ENCODE data around the gene CCDC28B. TPM values are rescaled to one million over a fixed set of nuclear protein-coding genes. Genes with fewer than 3 reads are reported as not detected.

Gene CCDC28B
- total RNA-seq, 2 experiments from 2014 or later = 48.6 to 55.6 TPM

GRCh38 chr1:32197074-32197473 is 3.3 kb upstream of the CCDC28B start:
- Mint-ChIP-seq H3K4me1 (peaks cover 67% of the 10 kb centered on the region), H3K4me3 (no peak overlapping the region), H3K9me3 (no peaks in the 10 kb centered on the region), H3K27me3 (peaks cover 2% of the 10 kb centered on the region), H3K27ac (no peak overlapping the region), H3K36me3 (peaks cover 45% of the 10 kb centered on the region)
- ATAC-seq (ENCODE audit: low read depth) (no peak), DNase-seq (no peak)
- POLR2A ChIA-PET = interaction anchor here (0.8 to 2.2 kb wide), 6 partner anchors 9 to 125 kb away, joined by 3 to 11 read pairs (median 4); partner anchors contain the start of genes HDAC1, IQCC and TXLNA

GRCh38 chr1:32197837-32198236 is 2.6 kb upstream of the CCDC28B start:
- no peak overlapping the region for H3K4me3 Mint-ChIP-seq
- H3K27me3 Mint-ChIP-seq = peaks cover 2% of the 10 kb centered on the region
- H3K36me3 Mint-ChIP-seq = peaks cover 45% of the 10 kb centered on the region
- no peaks in the 10 kb centered on the region for H3K9me3 Mint-ChIP-seq
- H3K27ac Mint-ChIP-seq = no peak overlapping the region
- peaks cover 69% of the 10 kb centered on the region for H3K4me1 Mint-ChIP-seq
- ATAC-seq (ENCODE audit: low read depth) (no peak), DNase-seq (no peak)
- POLR2A ChIA-PET = interaction anchor here (0.8 to 2.2 kb wide), 4 partner anchors 8 to 197 kb away, joined by 3 to 11 read pairs (median 4); partner anchors contain the start of genes BSDC1, HDAC1, IQCC and TXLNA

GRCh38 chr1:32198237-32199042 is 2.0 kb upstream of the CCDC28B start:
- Mint-ChIP-seq H3K36me3 (peaks cover 43% of the 10 kb centered on the region), H3K4me1 (peaks cover 67% of the 10 kb centered on the region), H3K4me3 (no peak overlapping the region), H3K9me3 (no peaks in the 10 kb centered on the region), H3K27me3 (peaks cover 2% of the 10 kb centered on the region), H3K27ac (no peak overlapping the region)
- no peak for DNase-seq
- POLR2A ChIA-PET = interaction anchor here (0.8 kb wide), 2 partner anchors 10 to 196 kb away, joined by 3 read pairs; partner anchors contain the start of genes BSDC1 and DCDC2B
- ATAC-seq (ENCODE audit: low read depth) = no peak

GRCh38 chr1:32199043-32199716 is 1.2 kb upstream of the CCDC28B start:
- no peak for DNase-seq
- no peaks in the 10 kb centered on the region for H3K9me3 Mint-ChIP-seq
- peaks cover 63% of the 10 kb centered on the region for H3K4me1 Mint-ChIP-seq
- H3K4me3 Mint-ChIP-seq = peak overlapping the region; percentile 10
- POLR2A ChIA-PET = interaction anchor here (0.8 to 1.6 kb wide), 2 partner anchors 9 to 17 kb away, joined by 3 to 6 read pairs; partner anchors contain the start of gene DCDC2B
- H3K36me3 Mint-ChIP-seq = peaks cover 43% of the 10 kb centered on the region
- ATAC-seq (ENCODE audit: low read depth) = no peak
- peak overlapping the region; percentile 16 for H3K27ac Mint-ChIP-seq
- H3K27me3 Mint-ChIP-seq = peaks cover 2% of the 10 kb centered on the region

GRCh38 chr1:32199717-32200072 is 700 bp upstream of the CCDC28B start:
- DNase-seq = no peak
- Mint-ChIP-seq H3K36me3 (peaks cover 40% of the 10 kb centered on the region), H3K27ac (peak overlapping the region; percentile 91), H3K9me3 (no peaks in the 10 kb centered on the region), H3K4me1 (peaks cover 62% of the 10 kb centered on the region), H3K27me3 (peaks cover 2% of the 10 kb centered on the region), H3K4me3 (peak overlapping the region; percentile 84)
- ATAC-seq (ENCODE audit: low read depth) = no peak
- POLR2A ChIA-PET = interaction anchor here (0.9 to 3.1 kb wide), 8 partner anchors 10 to 127 kb away, joined by 3 to 37 read pairs (median 7); partner anchors contain the start of genes KPNA6, TMEM39B and TXLNA

GRCh38 chr1:32201011-32201855 is 838 bp downstream of the CCDC28B start:
- POLR2A ChIA-PET = interaction anchor here (0.6 to 3.1 kb wide), 20 partner anchors 9 to 557 kb away, joined by 3 to 37 read pairs (median 5); partner anchors contain the start of genes BSDC1, KPNA6, LCK and MARCKSL1
- H3K4me1 Mint-ChIP-seq = peaks cover 54% of the 10 kb centered on the region
- H3K4me3 Mint-ChIP-seq = peak overlapping the region; percentile 84

GRCh38 chr1:32204943-32205361 is 4.6 kb downstream of the CCDC28B start:
- peaks cover 35% of the 10 kb centered on the region for H3K4me1 Mint-ChIP-seq

More at GRCh38 chr1:32201011-32201855, 838 bp downstream of the CCDC28B start:
- ATAC-seq (ENCODE audit: low read depth) (peak; percentile 61), DNase-seq (peak; percentile 88)
- Mint-ChIP-seq H3K36me3 (peaks cover 36% of the 10 kb centered on the region), H3K27me3 (peaks cover 2% of the 10 kb centered on the region), H3K9me3 (no peaks in the 10 kb centered on the region), H3K27ac (peak overlapping the region; percentile 91)

GRCh38 chr1:32205401-32206370 is 5.3 kb downstream of the CCDC28B start, which contains the start of gene IQCC:
IQCC (plus strand) TSS chr1:32205671; CDS start chr1:32205682, 11 bp downstream.
- ATAC-seq (ENCODE audit: low read depth) (peak; percentile 74), DNase-seq (peak; percentile 87)
- H3K36me3 Mint-ChIP-seq = peaks cover 25% of the 10 kb centered on the region
- peak within 1 kb of the TSS; percentile 85 for H3K27ac Mint-ChIP-seq
- peaks cover 29% of the 10 kb centered on the region for H3K4me1 Mint-ChIP-seq
- no peaks in the 10 kb centered on the region for H3K9me3 Mint-ChIP-seq
- H3K27me3 Mint-ChIP-seq = no peaks in the 10 kb centered on the region
- POLR2A ChIA-PET = interaction anchor here (0.9 to 2.6 kb wide), 13 partner anchors 8 to 133 kb away, joined by 3 to 15 read pairs (median 5); partner anchors contain the start of genes EIF3I, FAM167B, KPNA6 and MARCKSL1
- H3K4me3 Mint-ChIP-seq = peak within 1 kb of the TSS; percentile 90

More at GRCh38 chr1:32204943-32205361, 4.6 kb downstream of the CCDC28B start:
- POLR2A ChIA-PET = interaction anchor here (0.6 to 2.6 kb wide), 10 partner anchors 10 to 132 kb away, joined by 3 to 15 read pairs (median 6); partner anchors contain the start of genes EIF3I, FAM167B, MARCKSL1 and TMEM234
- Mint-ChIP-seq H3K36me3 (peaks cover 25% of the 10 kb centered on the region), H3K27ac (no peak overlapping the region), H3K27me3 (no peaks in the 10 kb centered on the region), H3K9me3 (no peaks in the 10 kb centered on the region), H3K4me3 (peak overlapping the region; percentile 90)
- ATAC-seq (ENCODE audit: low read depth) (no peak), DNase-seq (no peak)

- no peaks in the 10 kb centered on the region for H3K27me3 Mint-ChIP-seq
- no peak for DNase-seq
- H3K9me3 Mint-ChIP-seq = no peaks in the 10 kb centered on the region
- H3K4me3 Mint-ChIP-seq = no peak overlapping the region
- no peak overlapping the region for H3K27ac Mint-ChIP-seq
- peaks cover 16% of the 10 kb centered on the region for H3K36me3 Mint-ChIP-seq
- POLR2A ChIA-PET = interaction anchor here (1.6 kb wide), 1 partner anchor 9 kb away, joined by 3 read pairs; no protein-coding TSS in a partner anchor
- peaks cover 16% of the 10 kb centered on the region for H3K4me1 Mint-ChIP-seq
- no peak for ATAC-seq (ENCODE audit: low read depth)
These were observed 8.1 kb downstream of the CCDC28B start for GRCh38 chr1:32208469-32208868.

GRCh38 chr1:32208891-32209328 is 8.5 kb downstream of the CCDC28B start, which contains the start of gene DCDC2B:
DCDC2B (plus strand) TSS chr1:32209089; CDS start chr1:32209094, 5 bp downstream.
- Mint-ChIP-seq H3K27me3 (no peaks in the 10 kb centered on the region), H3K4me1 (peaks cover 15% of the 10 kb centered on the region), H3K9me3 (no peaks in the 10 kb centered on the region), H3K27ac (no peak within 1 kb of the TSS), H3K36me3 (peaks cover 14% of the 10 kb centered on the region), H3K4me3 (no peak within 1 kb of the TSS)
- ATAC-seq (ENCODE audit: low read depth) (no peak), DNase-seq (no peak)
- POLR2A ChIA-PET = interaction anchor here (1.6 to 2.2 kb wide), 2 partner anchors 8 to 10 kb away, joined by 3 to 8 read pairs; partner anchors contain the start of gene CCDC28B
